GM23248 (cell line): ENCODE results near the gene YES1.

ENCODE experiments used
- EZH2 ChIP-seq: fragments of 200-600 bp; sonication (generic); IDR thresholded peaks from 2 replicates; pipeline ENCODE4 v1.6.1; 2018; ENCODE audit warnings: antibody characterized with exemption, mild to moderate bottlenecking; ENCODE audit not compliant: insufficient read depth, poor library complexity, severe bottlenecking
- EZH2phosphoT487 ChIP-seq: fragments of 200-600 bp; sonication (generic); IDR thresholded peaks from 2 replicates; pipeline ENCODE4 v1.6.1; 2018; ENCODE audit warnings: antibody characterized with exemption, moderate library complexity, mild to moderate bottlenecking, low read depth; ENCODE audit not compliant: insufficient read depth

DNA sequence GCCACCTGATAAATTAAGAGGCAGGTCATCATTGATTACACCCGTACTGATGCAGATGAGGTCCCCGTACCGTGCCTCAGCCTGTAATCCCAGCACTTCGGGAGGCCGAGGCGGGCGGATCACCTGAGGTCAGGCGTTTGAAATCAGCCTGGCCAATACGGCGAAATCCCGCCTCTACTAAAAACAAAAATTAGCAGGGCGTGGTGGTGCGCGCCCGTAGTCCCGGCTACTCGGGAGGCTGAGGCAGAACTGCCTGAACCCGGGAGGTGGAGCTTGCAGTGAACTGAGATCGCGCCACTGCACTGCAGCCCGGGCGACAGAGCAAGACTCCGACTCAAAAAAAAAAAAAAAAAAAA is 98.9 kb downstream of the YES1 start:
- TF ChIP-seq EZH2 (no peak), EZH2phosphoT487 (no peak)
